Measurements from ENCODE around the gene PAXX. TPM values are rescaled to one million over a fixed set of nuclear protein-coding genes. Genes with fewer than 3 reads are reported as not detected.

PAXX gene
- polyA plus RNA-seq, 1 donor (not counting 4 experiments of a cell fraction or from before 2014, with no cell fraction given): 11.2 TPM

GRCh38 chr9:137013571-137013940 is 21.3 kb downstream of the PAXX start:
- Histone ChIP-seq H3K27me3 (ENCODE audit: control insufficient read depth, extremely low read depth, insufficient read depth, low read length) (no peaks in the 10 kb centered on the region), H4K20me1 (ENCODE audit: control insufficient read depth, extremely low read depth, insufficient read depth, low read length) (no peaks in the 10 kb centered on the region), H3K9me3 (ENCODE audit: control insufficient read depth, low read depth, low read length) (no peaks in the 10 kb centered on the region), H3K9me1 (ENCODE audit: control insufficient read depth, extremely low read depth, insufficient read depth, low read length) (no peaks in the 10 kb centered on the region), H3K36me3 (ENCODE audit: control insufficient read depth in 2 of 2, extremely low read depth in 1 of 2, insufficient read depth in 2 of 2, low read length in 2 of 2) (no peaks in the 10 kb centered on the region), H3K4me3 (ENCODE audit: control insufficient read depth in 2 of 3, extremely low read depth in 1 of 3, insufficient read depth in 2 of 3, low read depth in 1 of 3, low read length in 3 of 3) (no peak overlapping the region), H3K27ac (ENCODE audit: control insufficient read depth, insufficient read depth, low read length) (no peak overlapping the region), H3K4me2 (ENCODE audit: control insufficient read depth, extremely low read depth, insufficient read depth, low read depth, low read length) (no peak overlapping the region), H3K79me2 (ENCODE audit: control insufficient read depth, insufficient read depth, low read length) (no peaks in the 10 kb centered on the region), H2AFZ (ENCODE audit: control insufficient read depth, low read length) (no peak overlapping the region), H3K9ac (ENCODE audit: control insufficient read depth, extremely low read depth, insufficient read depth, low read length) (no peak overlapping the region), H3K4me1 (ENCODE audit: control insufficient read depth, extremely low read depth, insufficient read depth, low read length) (no peaks in the 10 kb centered on the region)
- dilution Hi-C loops (cut with MboI; ENCODE audit: extremely low pct_ligation_motif_present, low sequenced_read_pairs): no loop called here
- no peak for FAIRE-seq
- DNase-seq (ENCODE audit: low read depth, low spot score): no peak
- TF ChIP-seq EZH2 (IDR thresholded peaks at IDR 0.05; ENCODE audit: low read length) (no peak), CTCF (optimal IDR thresholded peaks at IDR 0.05 in 1 of 3, IDR thresholded peaks at IDR 0.05 in 1 of 3, conservative IDR thresholded peaks at IDR 0.05 in 1 of 3; ENCODE audit: extremely low read depth in 1 of 3, insufficient read depth in 2 of 3, low read length in 3 of 3) (no peak)

- Histone ChIP-seq H3K4me3 (ENCODE audit: control insufficient read depth in 2 of 3, extremely low read depth in 1 of 3, insufficient read depth in 2 of 3, low read depth in 1 of 3, low read length in 3 of 3) (no peak overlapping the region), H3K79me2 (ENCODE audit: control insufficient read depth, insufficient read depth, low read length) (no peaks in the 10 kb centered on the region), H3K27ac (ENCODE audit: control insufficient read depth, insufficient read depth, low read length) (no peak overlapping the region), H3K9me3 (ENCODE audit: control insufficient read depth, low read depth, low read length) (no peaks in the 10 kb centered on the region), H3K9ac (ENCODE audit: control insufficient read depth, extremely low read depth, insufficient read depth, low read length) (no peak overlapping the region), H3K9me1 (ENCODE audit: control insufficient read depth, extremely low read depth, insufficient read depth, low read length) (no peaks in the 10 kb centered on the region), H2AFZ (ENCODE audit: control insufficient read depth, low read length) (no peak overlapping the region), H3K27me3 (ENCODE audit: control insufficient read depth, extremely low read depth, insufficient read depth, low read length) (no peaks in the 10 kb centered on the region), H3K4me2 (ENCODE audit: control insufficient read depth, extremely low read depth, insufficient read depth, low read depth, low read length) (no peak overlapping the region), H3K4me1 (ENCODE audit: control insufficient read depth, extremely low read depth, insufficient read depth, low read length) (no peaks in the 10 kb centered on the region), H4K20me1 (ENCODE audit: control insufficient read depth, extremely low read depth, insufficient read depth, low read length) (no peaks in the 10 kb centered on the region), H3K36me3 (ENCODE audit: control insufficient read depth in 2 of 2, extremely low read depth in 1 of 2, insufficient read depth in 2 of 2, low read length in 2 of 2) (no peaks in the 10 kb centered on the region)
- FAIRE-seq (no peak), DNase-seq (ENCODE audit: low read depth, low spot score) (no peak)
- dilution Hi-C loops (cut with MboI; ENCODE audit: extremely low pct_ligation_motif_present, low sequenced_read_pairs): no loop called here
- no peak for TF ChIP-seq CTCF (optimal IDR thresholded peaks at IDR 0.05 in 1 of 3, IDR thresholded peaks at IDR 0.05 in 1 of 3, conservative IDR thresholded peaks at IDR 0.05 in 1 of 3; ENCODE audit: extremely low read depth in 1 of 3, insufficient read depth in 2 of 3, low read length in 3 of 3)
- no peak for TF ChIP-seq EZH2 (IDR thresholded peaks at IDR 0.05; ENCODE audit: low read length)
These were observed 21.9 kb downstream of the PAXX start for GRCh38 chr9:137014166-137014565.
